Endothelial cell of hepatic sinusoid (primary cell): ENCODE results near the gene PRKAG2.

Source experiments
- in situ Hi-C: cut with HindIII; loops from 2 replicates; pipeline ENCODE4 v1.10.0; 2017; ENCODE audit warnings: low sequenced_read_pairs

The PRKAG2 gene

DNA sequence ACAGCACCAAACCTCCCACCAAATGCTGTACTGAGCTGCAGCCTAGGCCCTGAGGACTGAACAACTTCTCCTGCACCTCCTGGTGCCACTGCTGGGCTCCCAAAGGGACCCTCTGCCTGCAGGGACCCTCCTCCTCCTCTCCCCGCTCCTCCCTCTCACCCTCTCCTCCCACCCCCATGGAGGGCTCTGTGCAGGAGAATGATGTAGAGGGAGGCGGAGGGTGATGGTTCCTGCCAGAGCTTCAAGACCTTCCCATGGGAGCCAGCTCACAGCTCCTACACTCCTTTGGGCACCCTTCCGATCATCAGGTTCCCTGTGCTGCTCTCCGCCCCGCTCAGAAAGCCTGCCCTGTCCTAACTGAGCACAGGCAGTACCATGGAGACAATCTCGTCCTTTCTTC lies 97.7 kb downstream of the PRKAG2 start:
- in situ Hi-C loops, result loop anchor here (25.0 kb wide), 1 partner anchor 358 kb away; no protein-coding TSS in a partner anchor

DNA sequence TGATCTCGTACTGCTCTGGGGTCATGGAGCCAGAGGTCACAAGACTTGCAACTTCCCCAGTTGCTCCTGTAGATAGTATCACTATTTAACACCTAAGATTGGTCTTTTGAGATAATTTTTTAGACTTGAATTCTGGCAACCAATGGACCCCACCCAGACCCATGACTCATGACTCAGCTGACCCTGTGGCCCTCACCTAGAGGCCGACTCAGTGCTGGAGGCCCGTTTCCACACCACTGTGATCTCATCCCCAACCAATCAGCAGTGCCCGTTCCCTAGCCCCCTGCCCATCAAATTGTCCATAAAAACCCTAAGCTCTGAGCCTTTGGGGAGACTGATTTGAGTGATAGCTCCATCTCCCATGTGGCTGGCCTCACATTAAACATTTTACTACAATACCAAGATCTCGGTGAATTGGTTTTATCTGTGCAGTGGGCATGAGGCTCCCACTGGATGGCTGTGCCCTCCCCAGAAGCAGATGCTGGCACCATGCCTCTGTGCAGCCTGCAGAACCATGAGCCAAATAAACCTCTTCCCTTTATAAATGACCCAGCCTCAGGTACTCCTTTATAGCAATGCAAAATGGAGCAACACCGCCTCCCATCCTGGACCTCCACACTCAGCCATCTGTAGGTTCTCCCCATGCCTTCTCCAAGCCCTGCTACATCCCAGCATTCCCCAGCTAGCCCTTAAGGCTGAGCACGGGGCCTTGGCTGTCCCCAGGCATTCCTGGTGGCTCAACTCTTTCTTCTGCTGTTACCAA lies 98.8 kb downstream of the PRKAG2 start:
- in situ Hi-C loops, result loop anchor here (25.0 kb wide), 1 partner anchor 359 kb away; no protein-coding TSS in a partner anchor

DNA sequence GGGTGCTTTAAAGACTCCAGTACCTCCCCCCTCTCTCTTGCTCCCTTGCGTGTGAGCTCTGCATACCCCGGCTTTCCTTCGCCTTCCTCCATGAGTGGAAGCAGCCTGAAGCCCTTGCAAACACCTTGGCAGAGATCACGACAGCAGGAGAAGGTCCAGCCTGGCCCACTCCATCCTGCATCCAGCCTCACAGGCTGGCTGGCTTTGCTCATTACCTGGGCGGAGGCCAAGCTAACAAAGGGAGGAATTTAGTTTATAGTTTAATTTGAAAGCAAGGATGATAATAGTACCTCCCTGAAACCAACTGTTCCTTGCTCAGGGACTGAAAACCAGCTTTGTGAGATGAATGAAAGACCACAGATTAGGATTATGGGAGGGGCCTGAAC lies 99.4 kb downstream of the PRKAG2 start:
- in situ Hi-C loops, result loop anchor here (25.0 kb wide), 1 partner anchor 360 kb away; no protein-coding TSS in a partner anchor

DNA sequence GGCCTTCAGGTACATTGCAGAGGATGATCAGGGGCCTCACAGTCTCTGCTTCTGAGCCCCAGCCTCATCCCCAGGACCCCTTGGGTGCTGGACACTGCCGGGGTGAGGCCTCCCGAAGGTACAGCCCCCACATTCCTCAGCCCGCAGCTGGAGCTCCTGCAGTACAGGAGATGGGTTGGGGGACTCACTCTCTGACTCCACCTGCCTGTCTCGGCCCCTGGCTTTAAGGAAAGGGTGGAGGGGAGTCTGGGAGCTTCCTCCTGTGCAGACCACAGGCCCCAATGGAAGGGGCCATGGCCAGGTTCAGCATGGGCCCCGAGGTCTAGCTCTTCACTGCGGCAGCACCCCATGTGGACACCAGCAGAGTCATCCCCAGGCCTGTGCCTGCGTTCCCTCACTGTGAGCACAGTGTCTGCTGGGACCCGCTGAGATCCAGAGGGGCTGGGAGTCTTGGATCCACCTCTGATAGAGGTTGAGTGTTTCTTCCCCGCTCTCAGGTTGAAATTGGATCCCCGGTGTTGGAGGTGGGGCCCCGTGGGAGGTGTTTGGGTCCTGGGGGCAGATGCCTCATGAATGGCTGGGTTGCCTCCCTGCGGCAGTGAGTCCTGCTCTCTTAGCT lies 99.9 kb downstream of the PRKAG2 start:
- in situ Hi-C loops, result loop anchor here (25.0 kb wide), 1 partner anchor 360 kb away; no protein-coding TSS in a partner anchor

DNA sequence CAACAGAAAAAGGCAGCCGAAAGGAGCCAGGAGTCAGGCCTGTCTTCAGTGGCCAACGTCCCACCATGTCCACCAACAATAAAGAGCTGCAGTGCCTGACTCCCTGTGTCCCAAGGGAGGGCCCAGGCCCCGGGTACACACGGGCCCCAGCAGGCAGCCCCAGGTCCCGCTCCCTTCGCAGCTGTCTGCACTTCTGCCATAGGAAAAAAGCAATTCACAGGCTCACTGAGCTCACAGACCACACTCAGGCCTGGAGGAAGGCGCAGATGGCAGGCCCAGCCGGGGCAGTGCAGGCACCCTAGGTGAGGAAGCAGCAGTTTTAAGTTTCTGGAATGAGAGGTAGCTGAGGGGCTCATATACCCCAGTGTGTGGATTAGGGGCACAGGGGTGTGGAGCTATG lies 100.5 kb downstream of the PRKAG2 start:
- in situ Hi-C loops, result loop anchor here (25.0 kb wide), 1 partner anchor 361 kb away; no protein-coding TSS in a partner anchor

DNA sequence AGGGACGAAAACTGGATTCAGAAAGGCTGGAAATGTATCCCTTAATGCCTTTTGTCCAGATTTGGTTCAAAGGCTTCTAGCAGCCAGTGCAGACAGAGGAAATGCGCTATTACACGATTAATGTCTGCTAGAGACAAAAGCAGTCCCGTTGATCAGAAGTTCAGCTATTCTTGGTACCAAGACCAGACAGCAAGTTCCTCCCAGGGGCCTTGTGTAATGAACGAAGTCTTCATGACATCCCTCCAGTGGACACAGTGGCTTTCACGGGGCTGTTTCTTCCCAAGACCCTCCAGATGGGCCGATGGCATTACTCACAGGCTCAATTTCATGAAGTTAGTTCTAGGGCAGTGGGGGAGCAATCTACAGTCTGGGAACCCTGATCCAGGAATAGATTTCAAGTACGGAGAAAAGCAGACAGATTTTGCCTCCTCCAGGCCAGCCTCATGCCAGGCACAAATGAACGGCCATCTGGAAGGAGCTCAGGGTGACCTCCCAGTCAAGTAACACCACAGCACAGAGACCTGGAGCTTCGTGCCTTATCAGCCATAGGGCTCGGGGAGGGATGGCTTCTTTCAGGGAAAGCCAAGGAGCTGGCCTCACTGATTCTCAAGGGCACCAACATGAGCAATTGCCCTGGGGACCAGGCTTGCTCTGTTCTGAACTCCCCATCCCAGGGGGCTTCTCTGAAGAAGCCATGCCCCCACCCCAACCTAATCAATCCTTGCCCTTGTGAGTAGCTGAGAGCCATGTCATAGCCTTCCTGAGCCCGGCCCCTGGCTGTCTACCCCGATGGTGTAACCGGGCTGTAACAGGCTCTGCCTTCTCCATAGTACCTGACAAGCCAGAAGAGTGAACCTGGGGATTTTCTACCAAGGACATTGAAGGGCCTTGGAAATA lies 101.1 kb downstream of the PRKAG2 start:
- in situ Hi-C loops, result loop anchor here (25.0 kb wide), 1 partner anchor 362 kb away; no protein-coding TSS in a partner anchor

DNA sequence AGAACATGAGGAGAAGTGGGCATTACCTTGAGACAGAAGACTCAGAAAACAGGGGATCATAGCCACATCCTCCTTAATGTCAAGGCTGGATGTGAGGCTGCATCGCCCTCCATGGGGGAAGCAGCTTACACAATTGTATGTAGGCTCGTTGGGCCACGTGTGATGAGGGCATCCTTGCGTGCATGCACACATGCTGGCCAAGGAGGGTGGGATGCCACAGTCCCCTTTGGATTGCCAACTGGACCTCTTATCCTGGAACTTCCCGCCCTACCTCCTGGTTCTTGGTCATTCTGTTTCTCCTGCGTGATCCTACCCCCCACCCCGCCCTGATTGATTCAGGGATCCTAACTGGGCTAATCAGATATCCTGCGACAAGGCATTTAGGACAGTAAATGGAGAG lies 102.0 kb downstream of the PRKAG2 start:
- in situ Hi-C loops, result loop anchor here (25.0 kb wide), 2 partner anchors 362 to 413 kb away; no protein-coding TSS in a partner anchor

DNA sequence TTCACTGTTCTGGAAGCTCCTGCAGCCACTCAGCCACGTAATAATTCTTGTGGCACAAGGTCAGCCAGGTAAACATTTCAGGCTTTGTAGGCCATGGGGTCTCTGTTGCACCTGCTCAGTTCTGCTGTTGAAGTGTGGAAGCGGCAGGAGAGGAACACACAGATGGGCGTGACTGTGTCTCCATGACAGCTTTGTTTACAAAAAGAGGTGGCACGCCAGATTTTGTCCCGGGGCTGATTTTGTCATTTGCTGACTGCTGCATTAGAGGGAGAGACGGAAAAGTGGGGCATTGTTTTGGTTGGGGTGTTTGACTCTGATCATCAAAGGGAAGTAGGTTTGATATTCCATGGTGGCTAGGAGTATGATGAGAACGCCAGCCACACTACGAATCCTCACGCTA lies 103.1 kb downstream of the PRKAG2 start:
- in situ Hi-C loops, result loop anchor here (25.0 kb wide), 1 partner anchor 411 kb away; no protein-coding TSS in a partner anchor

DNA sequence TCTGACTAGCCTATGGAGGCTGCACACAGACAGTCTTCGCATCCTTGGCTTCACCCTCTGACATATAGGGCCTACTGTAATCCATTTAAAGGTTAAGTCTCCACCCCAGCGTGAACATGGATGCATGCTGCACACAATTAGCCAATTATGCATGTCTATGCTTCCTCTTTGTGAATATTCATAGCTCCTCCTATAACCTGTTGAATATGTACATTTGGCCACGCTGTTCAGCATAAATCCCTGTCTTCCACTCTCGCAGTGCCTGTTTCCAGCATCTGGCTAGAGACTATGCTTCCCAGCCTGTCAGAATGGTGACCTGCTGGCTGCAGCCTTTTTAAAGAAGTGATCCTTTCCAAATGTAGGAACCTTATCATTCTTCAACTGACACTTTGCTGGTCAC lies 106.7 kb downstream of the PRKAG2 start:
- in situ Hi-C loops, result loop anchor here (25.0 kb wide), 1 partner anchor 408 kb away; no protein-coding TSS in a partner anchor

DNA sequence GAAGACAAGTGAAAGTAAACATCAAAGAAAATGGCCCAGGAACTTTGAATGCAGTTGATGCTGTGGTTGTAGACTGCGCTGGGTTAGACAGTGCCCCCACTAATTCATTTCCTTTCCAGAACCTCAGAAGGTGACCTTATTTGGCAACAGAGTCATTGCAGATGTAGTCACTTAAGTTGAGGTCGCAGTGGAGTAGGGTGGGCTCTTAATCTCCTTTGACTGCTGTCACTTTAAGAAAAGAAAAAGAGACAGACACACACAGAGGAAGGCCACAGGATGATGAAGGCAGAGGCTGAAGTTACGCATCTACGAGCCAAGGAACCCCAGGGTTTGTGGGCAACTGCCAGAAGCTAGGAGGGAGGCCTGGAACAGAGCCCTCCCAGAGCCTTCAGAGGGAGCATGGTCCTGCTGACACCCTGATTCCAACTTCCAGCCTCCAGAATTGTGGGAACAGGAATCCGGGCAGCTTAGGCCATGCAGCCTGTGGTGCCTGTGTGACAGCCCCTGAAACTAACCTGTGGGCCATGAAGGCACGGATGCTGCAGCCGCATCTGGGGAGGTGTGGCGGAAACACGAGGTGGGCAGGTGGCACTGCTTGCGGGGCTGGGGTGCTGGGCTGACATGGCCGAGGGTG lies 107.6 kb downstream of the PRKAG2 start:
- in situ Hi-C loops, result loop anchor here (25.0 kb wide), 1 partner anchor 407 kb away; no protein-coding TSS in a partner anchor

DNA sequence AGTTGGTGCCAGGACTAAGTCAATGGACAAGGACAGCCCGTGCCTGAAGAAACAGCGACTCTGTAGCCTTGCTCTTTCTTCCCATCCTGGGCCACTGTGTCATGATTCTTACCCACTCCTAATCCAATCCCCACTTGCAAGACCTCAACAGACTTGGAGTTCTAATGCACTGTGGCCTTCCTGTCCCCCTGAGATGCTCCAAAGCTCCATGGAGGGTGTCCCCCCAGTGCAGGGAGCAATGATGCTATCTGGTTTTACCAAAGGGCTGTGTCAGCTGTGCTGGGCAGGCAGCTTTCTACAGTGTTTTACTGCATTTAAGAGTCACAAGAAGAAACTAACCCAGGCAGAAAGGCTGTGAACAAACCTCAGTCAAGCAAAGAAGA lies 108.1 kb downstream of the PRKAG2 start:
- in situ Hi-C loops, result loop anchor here (25.0 kb wide), 1 partner anchor 406 kb away; no protein-coding TSS in a partner anchor

DNA sequence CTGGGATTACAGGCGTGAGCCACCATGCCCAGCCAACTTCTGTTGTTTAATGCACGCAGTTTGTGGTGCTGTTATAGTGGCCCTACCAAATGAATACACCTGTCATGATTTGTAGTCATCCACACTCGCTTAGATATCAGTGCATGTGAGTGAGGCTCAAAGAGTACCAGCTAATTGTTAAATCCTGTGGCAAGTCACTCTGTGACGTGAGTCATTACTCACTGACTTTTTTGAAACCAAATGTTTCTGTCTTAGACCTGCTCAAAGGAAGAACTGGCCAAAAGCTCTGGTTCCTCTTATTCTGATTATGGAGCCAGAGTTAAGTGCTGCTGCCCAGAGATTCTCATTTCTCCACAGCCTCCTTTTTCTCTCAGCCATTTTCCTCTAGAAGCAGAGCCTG lies 109.4 kb downstream of the PRKAG2 start:
- in situ Hi-C loops, result loop anchor here (25.0 kb wide), 1 partner anchor 405 kb away; no protein-coding TSS in a partner anchor

DNA sequence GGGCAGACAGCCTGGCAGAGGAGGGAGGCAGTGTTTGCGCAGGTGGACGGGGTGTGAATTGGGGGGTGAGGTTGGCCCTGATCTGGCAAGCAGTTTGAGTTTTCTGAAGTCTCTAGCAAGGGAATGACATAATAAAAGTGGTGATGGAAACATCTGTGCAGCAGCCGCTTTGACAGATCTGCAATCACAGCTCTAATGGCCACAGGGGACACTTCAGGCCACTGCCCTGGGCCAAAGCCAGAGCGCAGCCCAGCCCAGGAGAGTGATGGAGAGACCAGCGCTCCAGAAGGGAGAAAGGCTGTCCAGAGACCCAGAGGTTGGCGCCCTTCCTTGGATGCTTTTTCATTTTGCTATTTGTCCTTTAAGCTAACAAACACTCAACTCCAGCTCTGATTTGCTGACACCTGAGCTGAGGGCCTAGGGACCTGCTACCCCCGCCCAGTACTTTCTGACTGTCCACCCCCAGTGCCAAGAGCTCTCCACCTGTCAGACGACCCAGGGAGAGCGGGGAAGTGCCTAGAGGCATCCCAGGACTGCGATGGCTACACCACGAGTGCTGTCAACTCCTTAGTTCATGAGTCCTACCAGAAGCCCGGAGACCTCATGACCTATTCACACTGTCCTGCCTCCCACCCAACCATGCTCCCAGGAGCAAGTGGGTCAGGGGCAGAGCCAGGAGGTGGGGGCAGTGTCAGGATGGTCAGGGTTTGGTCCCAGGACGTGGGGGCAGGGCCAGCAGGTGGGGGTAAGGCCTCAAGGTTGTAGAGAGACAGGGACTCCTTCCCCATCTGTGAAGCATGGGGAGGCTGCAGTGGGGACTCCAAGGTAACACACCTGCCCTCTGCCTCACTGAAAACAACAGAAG lies 112.6 kb downstream of the PRKAG2 start:
- in situ Hi-C loops, result loop anchor here (25.0 kb wide), 1 partner anchor 402 kb away; no protein-coding TSS in a partner anchor

DNA sequence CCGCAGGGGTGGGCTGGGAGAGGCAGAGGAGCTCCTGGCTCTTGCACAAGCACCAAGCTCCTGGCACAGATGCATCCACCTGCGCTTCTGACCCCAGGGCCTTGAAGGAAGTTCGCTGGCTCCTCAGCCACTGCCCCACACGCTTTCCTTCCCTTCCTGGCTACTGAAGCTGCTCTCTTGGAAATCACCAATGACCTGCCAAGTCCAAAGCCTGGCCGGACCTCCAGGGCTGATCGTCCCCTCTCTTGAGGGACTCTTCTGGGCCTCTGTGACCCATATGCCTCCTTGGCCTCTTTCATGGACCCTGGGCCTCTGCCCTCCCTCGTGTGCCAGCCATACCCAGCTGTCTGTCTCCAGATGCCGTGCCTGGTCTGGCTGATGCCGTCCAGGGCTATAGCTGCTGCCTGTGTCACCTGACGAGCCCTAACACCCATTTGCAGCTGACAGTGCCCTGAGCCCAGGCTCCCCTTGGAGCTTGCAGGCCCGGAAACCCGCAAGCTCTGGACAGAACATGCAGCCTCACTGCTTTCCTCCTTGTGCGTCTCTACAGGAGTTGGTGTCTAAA lies 113.4 kb downstream of the PRKAG2 start:
- in situ Hi-C loops, result loop anchor here (25.0 kb wide), 1 partner anchor 401 kb away; no protein-coding TSS in a partner anchor

DNA sequence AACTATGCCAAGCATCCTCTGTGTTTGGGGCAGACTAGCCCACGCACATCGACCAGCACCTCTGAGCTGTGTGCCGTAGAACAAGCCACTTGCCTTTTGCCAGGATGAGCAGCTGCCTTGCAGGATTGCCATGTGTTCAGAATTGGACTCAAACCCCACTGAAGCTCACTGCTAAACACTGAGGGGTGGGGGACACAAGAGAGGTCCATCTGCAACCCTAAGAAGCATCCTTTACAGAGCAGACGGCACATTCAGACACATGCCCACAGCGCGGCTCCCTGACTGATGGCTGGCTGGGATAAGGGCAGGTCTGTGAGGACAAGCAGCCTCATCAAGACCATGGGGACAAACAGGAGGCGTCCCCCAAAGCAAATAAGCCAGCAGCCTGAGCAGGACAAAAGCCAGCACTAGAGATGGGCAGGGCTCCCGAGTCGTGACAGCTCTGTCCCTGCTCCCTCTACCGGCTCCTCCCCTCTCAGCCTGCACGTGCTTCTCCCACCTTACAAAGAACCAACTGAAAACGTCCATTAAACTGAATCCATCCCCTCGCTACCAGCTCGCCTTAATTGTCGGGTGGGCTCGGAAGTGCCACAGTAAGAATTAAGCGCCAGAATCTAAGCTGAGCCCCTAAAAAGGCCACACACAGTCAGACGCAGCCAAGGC lies 114.2 kb downstream of the PRKAG2 start:
- in situ Hi-C loops, result loop anchor here (25.0 kb wide), 1 partner anchor 400 kb away; no protein-coding TSS in a partner anchor

DNA sequence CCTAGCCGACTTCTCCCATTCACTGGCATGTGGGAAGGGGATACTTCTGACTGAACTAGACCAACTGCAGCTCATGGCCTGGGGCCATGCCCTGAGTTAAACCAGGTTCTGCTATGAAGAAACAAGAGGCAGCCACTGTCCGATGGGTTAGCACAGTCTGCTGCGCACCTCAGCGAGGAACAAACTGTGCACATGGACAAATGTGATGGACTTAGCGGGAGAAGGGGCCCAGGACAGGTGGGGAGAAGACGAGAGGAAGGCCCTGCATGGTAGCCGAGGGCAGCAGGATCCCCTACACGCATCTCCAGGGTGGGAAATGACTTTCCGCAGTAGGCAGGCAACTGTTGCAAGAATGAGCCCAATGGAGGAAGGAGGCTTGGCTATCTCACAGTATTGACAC lies 115.0 kb downstream of the PRKAG2 start:
- in situ Hi-C loops, result loop anchor here (25.0 kb wide), 1 partner anchor 400 kb away; no protein-coding TSS in a partner anchor

DNA sequence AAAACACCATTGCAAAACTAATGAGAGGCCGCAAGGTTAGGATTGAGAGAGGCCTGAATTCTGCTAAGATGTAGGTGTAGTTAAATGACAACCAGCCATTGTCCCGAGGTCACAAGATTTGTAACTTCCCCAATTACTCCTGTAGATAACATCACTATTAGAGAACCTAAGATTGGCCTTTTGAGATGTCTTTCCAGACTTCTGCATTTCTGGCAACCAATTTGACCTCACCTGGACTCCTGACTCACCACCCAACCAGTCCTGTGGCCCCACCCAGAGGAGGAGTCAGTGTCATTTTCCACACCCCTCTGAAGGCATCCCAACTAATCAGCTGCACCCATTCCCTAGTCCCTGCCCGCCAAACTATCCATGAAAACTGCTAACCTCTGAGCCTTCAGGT lies 115.7 kb downstream of the PRKAG2 start:
- in situ Hi-C loops, result loop anchor here (25.0 kb wide), 1 partner anchor 399 kb away; no protein-coding TSS in a partner anchor

DNA sequence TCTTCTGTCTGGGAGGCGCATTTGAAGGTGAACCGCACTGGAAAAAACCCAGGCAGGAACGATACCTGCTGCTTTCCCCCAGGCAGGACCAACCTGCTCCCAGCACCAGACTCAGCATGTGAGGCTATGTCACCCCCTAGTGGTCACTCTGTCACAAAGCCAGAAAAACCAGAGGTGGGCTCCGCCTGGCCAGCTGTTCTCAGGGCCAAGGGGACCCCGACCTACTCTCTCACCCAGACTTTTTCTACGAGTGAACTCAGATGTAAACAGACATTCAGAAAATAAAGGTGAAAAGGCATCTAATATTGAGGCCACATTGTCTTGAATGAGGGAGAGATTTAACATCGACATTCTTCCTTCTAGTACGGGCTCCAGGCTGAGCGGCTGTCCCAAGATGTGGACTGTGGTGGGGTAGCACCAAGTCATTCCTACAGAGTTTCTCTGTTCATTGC lies 117.3 kb downstream of the PRKAG2 start:
- in situ Hi-C loops, result loop anchor here (25.0 kb wide), 1 partner anchor 397 kb away; no protein-coding TSS in a partner anchor
